Embryonic facial prominence (tissue), 1 donor: ENCODE measurements around the gene AGTPBP1.
"Not testable (repeated sequence)": the region's sequence is repeated elsewhere in the genome, so short reads cannot be mapped to it uniquely, and the experiment has no call there.

Experiments
- DNase-seq: peaks from one replicate; pipeline ENCODE4 v3.0.0-alpha.2; 2016; ENCODE audit errors: extremely low spot score

Gene AGTPBP1, protein sequence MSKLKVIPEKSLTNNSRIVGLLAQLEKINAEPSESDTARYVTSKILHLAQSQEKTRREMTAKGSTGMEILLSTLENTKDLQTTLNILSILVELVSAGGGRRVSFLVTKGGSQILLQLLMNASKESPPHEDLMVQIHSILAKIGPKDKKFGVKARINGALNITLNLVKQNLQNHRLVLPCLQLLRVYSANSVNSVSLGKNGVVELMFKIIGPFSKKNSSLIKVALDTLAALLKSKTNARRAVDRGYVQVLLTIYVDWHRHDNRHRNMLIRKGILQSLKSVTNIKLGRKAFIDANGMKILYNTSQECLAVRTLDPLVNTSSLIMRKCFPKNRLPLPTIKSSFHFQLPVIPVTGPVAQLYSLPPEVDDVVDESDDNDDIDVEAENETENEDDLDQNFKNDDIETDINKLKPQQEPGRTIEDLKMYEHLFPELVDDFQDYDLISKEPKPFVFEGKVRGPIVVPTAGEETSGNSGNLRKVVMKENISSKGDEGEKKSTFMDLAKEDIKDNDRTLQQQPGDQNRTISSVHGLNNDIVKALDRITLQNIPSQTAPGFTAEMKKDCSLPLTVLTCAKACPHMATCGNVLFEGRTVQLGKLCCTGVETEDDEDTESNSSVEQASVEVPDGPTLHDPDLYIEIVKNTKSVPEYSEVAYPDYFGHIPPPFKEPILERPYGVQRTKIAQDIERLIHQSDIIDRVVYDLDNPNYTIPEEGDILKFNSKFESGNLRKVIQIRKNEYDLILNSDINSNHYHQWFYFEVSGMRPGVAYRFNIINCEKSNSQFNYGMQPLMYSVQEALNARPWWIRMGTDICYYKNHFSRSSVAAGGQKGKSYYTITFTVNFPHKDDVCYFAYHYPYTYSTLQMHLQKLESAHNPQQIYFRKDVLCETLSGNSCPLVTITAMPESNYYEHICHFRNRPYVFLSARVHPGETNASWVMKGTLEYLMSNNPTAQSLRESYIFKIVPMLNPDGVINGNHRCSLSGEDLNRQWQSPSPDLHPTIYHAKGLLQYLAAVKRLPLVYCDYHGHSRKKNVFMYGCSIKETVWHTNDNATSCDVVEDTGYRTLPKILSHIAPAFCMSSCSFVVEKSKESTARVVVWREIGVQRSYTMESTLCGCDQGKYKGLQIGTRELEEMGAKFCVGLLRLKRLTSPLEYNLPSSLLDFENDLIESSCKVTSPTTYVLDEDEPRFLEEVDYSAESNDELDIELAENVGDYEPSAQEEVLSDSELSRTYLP

DNA sequence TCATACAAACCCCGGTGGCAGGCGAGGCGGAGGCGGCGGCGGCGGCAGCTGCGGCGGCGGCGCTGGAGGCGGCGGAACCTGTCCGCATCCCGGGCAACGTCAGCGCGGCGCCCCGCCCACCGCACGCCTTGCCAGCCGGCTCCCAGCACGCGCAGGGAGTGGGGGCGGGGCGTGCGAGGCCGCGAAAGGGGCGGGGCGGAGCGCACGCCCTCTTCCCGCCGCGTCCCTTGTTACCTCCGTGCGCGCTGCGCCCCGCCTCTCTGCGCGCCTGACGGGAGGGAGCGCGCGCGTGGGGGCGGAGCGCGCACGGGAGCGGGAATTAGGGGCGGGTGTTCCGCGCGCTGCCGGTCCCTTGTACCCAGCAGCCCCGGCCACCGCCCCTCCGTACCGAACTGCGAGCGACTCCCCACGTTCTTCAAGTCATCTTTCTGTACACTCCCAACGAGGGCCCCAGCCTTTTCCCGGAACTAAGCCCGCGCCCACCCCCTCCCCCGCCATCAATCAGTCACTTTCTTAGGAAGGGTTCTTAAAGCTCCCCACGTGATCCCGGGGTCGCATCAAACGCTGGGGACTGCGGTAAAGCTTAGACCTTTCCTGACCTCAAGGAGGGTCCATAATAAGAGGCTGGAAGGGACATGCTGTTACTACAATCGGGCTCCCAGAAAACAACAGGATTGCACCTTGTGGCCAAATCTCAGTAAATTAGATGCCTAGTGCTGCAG lies at the start of gene AGTPBP1:
TSS of gene AGTPBP1 (minus strand) at position 80 of the 722 bp plus-strand sequence. CDS start 29,421 bp downstream, outside the sequence.
- peak; percentile 90 for DNase-seq

GRCh38 chr9:85786116-85786515 lies 44.4 kb upstream of the AGTPBP1 start:
- not testable (repeated sequence) for DNase-seq

DNA sequence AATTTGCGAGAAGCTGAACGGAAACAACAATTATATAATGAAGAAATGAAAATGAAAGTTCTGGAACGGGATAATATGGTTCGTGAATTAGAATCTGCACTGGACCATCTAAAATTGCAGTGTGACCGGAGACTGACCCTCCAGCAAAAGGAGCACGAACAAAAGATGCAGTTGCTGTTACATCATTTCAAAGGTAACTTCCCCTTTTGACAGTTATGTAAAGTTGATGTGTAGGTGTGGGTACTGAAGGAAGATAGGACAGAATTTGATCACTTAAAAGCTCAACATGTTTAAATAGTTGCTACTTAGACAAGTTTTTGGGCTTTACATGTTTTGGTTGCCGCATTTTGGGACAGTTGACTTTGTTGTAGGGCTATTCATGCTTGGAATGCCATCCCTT lies 32.1 kb upstream of the AGTPBP1 start:
- DNase-seq: not testable (repeated sequence)

- not testable (repeated sequence) for DNase-seq
Observed at GRCh38 chr9:85761802-85762201, 20.0 kb upstream of the AGTPBP1 start.

DNA sequence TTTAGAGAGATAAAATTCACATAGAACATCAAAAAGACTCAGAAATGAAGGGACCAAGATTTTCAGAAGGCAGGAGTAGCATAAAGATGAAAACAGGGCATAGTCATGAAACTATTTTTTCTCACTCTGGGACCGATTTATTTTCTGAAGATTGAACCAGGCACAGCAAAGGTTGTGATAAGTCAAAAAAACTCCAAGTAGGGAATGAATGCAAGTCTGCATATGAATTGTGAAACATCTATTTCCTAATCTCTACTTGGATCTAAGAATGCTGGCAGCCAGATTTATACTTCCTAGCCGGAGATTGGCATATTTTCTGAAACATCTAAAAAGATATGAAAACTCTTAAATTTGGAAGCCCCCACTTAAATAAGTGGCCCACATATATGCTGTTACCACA lies 16.0 kb upstream of the AGTPBP1 start:
- not testable (repeated sequence) for DNase-seq

DNA sequence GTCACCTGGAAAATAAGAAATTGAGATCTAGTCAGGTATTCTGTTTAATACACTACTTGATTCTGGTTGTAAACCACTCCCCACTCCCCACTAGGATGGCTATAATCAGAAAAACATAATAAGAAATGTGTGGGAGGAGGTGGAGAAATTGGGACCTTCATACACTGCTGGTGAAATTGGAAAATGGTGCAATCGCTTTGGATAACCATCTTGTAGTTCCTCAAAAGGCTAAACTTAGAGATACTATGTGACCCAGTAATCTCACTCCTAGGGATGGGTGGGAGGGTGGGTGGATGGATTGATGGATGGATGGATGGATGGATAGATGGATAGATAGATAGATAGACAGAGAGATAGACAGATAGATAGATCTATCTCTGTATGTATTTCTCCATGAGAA lies 14.5 kb upstream of the AGTPBP1 start:
- not testable (repeated sequence) for DNase-seq

GRCh38 chr9:85746309-85746708 lies 4.6 kb upstream of the AGTPBP1 start:
- no peak for DNase-seq

DNA sequence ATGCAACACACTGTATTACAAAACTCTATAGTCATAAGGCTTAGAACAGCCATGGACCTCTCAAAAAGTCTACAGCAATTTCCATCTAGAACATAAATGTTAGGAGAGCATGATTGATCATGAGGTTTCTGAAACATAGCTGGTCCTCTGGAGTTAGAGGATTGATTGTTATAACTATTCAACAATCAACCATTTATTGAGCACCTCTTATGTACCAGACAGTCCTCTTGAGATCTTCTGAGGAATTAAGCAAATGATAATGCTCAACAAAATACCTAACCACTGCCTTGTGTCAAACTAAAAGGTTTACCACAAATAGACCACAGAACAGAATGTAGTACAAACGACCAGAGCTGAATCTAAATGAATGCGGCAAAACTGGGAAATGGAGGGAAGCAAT lies 3.4 kb upstream of the AGTPBP1 start:
- no peak for DNase-seq

DNA sequence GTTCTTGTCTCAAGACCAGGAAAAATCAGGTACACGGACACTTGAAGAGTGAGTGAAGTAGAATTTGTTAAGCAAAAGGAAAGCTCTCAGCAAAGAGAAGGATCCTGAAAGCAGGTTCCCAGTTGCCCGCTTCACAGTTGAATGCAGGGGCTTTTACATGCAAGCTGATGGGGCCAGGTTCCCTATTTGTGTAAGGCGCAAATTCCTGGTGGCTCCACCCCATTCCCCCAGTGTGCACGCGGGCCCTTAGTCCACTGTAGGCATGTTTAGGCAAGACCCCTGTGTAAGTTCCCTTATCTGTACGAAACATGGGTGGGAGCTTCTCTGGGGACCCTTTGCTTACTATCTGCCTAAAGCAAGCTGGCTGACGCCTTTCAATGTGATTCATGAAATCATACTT lies 2.7 kb upstream of the AGTPBP1 start:
- no peak for DNase-seq

DNA sequence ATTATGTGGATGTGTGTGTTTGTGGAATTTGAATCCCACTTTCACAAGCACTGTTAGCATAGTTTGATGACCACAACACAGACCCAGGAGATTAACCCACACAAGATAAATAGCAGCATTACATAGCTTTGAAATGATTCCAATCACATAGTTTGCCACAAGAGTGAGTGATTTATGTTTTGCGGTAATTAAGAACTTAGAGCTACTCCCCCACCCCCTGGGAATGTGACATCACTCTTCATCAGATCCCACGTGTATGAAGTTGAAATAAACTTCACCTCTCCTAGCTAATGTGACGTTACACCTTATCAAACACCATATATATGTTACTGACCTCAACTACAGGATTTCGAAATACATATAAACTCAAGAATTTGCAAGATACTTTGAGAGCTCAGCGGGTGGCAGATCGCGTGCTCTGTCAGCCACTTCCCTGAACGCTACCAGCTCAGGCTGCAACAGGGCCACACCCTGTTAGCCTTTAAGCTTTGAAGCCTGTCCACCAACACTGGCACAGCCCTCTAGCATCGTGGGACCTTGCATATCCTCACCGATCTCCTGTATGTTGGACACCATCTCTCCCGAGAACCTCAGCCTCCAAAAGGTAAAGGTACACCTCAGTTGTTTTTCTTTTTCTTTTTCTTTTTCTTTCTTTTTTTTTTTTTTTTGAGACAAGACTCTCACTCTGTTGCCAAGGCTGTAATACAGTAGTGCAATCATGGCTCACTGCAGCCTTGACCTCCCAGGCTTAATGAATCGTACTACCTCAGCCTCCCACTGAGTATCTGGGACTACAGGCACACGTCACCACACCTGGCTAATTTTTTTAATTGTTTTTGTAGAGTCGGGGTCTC lies 1.7 kb upstream of the AGTPBP1 start:
- DNase-seq: no peak

DNA sequence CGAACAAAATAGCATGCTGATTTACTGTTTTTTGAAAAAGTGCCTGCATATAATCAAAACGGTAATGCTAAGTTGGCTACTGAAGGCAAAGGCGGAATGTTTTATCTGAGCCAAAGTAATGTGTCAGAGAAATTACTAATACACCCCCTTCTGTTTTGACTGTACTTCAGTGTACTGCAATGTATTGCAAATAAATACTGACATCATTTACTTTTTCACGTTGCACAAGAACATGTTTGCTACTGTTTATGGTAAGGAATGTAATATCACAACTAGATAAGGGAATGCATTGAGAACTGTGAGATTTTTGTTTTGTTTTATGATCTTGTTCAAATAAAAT lies 813 bp upstream of the AGTPBP1 start:
- peak; percentile 32 for DNase-seq

GRCh38 chr9:85741095-85741874 lies 469 bp downstream of the AGTPBP1 start:
- DNase-seq: no peak

DNA sequence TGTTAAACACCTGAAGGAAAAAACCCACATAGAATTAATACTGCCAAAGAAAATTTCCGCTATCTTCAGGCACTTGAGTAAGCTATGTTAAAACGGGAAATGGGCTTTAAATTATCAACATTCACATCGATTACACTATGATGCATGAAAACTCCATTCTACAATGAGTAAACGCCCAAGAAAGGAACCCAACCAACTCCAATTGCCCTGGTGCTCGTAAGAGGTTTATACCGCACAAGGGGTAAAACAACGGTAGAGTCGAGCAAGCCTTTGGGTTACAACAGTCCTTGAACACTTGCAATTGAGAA lies 1.0 kb downstream of the AGTPBP1 start:
- no peak for DNase-seq

- no peak for DNase-seq
Observed at GRCh38 chr9:85738509-85738908, 3.2 kb downstream of the AGTPBP1 start.

DNA sequence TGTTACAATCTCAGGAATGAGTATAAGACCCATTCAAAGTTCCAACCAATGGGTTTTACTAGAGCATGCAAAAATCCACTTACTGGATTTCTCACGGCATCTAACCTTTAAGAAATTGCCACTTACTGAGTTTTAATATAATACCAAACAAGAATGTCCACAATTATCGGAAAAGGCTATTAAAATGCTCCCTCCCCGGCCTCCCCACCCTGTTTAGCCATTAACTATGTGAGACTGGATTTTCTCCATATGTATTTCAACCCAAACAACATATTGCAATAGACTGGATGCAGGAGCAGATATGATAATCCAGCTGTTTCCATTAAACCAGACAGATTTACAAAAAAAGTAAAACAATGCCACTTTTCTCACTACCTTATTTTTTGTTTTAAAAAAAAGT lies 4.1 kb downstream of the AGTPBP1 start:
- no peak for DNase-seq

DNA sequence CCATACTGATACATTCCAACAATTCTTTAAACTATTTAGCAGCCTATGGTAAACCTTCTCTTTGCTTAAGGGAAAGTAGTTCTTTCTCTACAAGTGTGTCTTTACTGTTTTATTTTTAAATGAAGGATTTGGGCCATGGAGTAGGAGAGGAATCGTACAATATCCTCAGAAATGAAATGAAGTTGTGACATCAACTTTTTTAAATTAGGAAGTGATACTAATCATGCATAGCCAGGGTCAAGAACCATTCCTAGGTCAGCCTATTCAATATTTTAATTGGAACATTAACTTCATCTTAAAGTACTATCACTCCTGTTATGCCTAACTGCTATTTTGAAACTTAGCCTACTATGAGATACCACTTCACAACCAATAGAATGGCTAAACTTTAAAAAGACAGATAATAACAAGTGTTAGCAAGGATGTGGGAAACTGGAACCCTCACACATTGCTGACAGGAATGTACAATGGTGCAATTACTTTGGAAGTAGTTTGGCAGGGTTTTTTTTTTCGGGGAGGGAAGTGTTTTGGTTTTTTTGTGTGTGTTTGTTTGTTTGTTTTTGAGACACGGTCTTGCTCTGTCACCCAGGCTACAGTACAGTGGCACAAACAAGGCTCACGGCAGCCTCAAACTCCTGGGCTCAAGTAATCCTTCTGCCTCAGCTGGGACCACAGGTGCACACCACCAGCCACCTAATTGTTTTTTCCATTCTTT lies 10.7 kb downstream of the AGTPBP1 start:
- DNase-seq: no peak

GRCh38 chr9:85729882-85730281 lies 11.9 kb downstream of the AGTPBP1 start:
- no peak for DNase-seq

DNA sequence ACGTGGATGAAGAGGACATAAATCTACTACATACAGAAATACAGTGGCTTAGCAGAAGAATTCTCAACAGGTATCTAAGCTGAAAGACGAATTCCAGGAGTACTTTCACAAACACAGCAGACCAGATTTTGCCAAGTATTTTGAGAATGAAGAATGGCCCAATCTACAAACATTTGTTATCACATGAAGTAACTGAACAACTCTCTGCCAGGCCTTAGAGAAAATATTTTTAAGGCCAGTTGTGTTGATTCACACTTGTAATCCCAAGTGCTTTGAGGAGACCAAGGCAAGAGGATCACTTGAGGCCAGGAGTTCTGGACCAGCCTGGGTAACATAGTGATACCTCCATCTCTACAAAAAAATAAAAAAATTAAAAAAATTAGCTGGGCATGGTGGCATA lies 14.3 kb downstream of the AGTPBP1 start:
- no peak for DNase-seq

- DNase-seq: no peak
Observed at GRCh38 chr9:85726737-85727136, 15.0 kb downstream of the AGTPBP1 start.
